Measurements from ENCODE around the gene ZNF438.

- TF ChIP-seq, protein P1, sequence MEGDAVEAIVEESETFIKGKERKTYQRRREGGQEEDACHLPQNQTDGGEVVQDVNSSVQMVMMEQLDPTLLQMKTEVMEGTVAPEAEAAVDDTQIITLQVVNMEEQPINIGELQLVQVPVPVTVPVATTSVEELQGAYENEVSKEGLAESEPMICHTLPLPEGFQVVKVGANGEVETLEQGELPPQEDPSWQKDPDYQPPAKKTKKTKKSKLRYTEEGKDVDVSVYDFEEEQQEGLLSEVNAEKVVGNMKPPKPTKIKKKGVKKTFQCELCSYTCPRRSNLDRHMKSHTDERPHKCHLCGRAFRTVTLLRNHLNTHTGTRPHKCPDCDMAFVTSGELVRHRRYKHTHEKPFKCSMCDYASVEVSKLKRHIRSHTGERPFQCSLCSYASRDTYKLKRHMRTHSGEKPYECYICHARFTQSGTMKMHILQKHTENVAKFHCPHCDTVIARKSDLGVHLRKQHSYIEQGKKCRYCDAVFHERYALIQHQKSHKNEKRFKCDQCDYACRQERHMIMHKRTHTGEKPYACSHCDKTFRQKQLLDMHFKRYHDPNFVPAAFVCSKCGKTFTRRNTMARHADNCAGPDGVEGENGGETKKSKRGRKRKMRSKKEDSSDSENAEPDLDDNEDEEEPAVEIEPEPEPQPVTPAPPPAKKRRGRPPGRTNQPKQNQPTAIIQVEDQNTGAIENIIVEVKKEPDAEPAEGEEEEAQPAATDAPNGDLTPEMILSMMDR (IDR thresholded peaks at IDR 0.05; ENCODE audit: low read depth, low read length, poor library complexity, severe bottlenecking), result no peak
- TF ChIP-seq EZH2phosphoT487 (IDR thresholded peaks at IDR 0.05; ENCODE audit: borderline replicate concordance, low read length), result no peak
Measured at GRCh38 chr10:30882281-30882680, 149.4 kb downstream of the ZNF438 start.

Data from DOHH2 (cell line).